Measurements from ENCODE around the gene FHIT. TPM values are rescaled to one million over a fixed set of nuclear protein-coding genes. Genes with fewer than 3 reads are reported as not detected.

The FHIT gene
- total and polyA plus RNA-seq, 10 of the 15 experiments (the other 5 are each of a cell fraction or from before 2014, with no cell fraction given), result 4.2 to 14.9 (median 9.4) TPM

- intact Hi-C loops (cut with micrococcal nuclease; ENCODE audit: unreplicated experiment), result no loop called here
- no peak for ATAC-seq
- in situ Hi-C loops (cut with MboI), result no loop called here
- no peak for TF ChIP-seq JUNB (IDR thresholded peaks at IDR 0.05)
- TF ChIP-seq GABPA (IDR thresholded peaks at IDR 0.05; ENCODE audit: low read depth), result no peak
- no peak for TF ChIP-seq BACH1 (IDR thresholded peaks at IDR 0.05; ENCODE audit: borderline replicate concordance)
- H3K9ac ChIP-seq (ENCODE audit: control insufficient read depth, insufficient read depth, low read length), result no peak overlapping the region
- H3K27me3 ChIP-seq (replicated peaks in 1 of 2; ENCODE audit: control insufficient read depth in 2 of 2, insufficient read depth in 2 of 2, low read length in 1 of 2), result no peaks in the 10 kb centered on the region
- CTCF ChIA-PET, result interaction anchor here (1.1 to 1.5 kb wide), 3 partner anchors 9 to 12 kb away, joined by 3 to 12 read pairs (median 4); no protein-coding TSS in a partner anchor
- no peak overlapping the region for H3K4me2 ChIP-seq (ENCODE audit: control insufficient read depth, insufficient read depth)
- no peak for FAIRE-seq
- POLR2A ChIA-PET, result interaction anchor here (1.0 to 2.7 kb wide), 2 partner anchors 8 to 10 kb away, joined by 4 to 11 read pairs; no protein-coding TSS in a partner anchor
- H3K4me3 ChIP-seq, result no peak overlapping the region
- BruUV-seq (replicated peaks), result no TSS peak
- WGBS (ENCODE audit: insufficient coverage, insufficient replicate concordance, low lambda C conversion rate, missing lambda C conversion rate), result 100% methylated on average over 2 of the region's 2 CpGs
- H3K4me1 ChIP-seq (ENCODE audit: control insufficient read depth, insufficient read depth, low read length), result peaks cover 4% of the 10 kb centered on the region; the same call in 1 of the 2 replicates
- H3K36me3 ChIP-seq (ENCODE audit: control insufficient read depth in 2 of 2, insufficient read depth in 2 of 2, low read length in 1 of 2), result no peaks in the 10 kb centered on the region
- no peaks in the 10 kb centered on the region for H4K20me1 ChIP-seq (ENCODE audit: control insufficient read depth, insufficient read depth)
- peaks cover 8% of the 10 kb centered on the region for H3K79me2 ChIP-seq (ENCODE audit: control insufficient read depth, insufficient read depth, low read length)
- no peak overlapping the region for H2AFZ ChIP-seq (ENCODE audit: control insufficient read depth, low read depth, low read length)
- RAD21 ChIA-PET (ENCODE audit: unreplicated experiment), result no interaction called here
- SMC1A ChIA-PET (ENCODE audit: uncharacterized antibody, unreplicated experiment), result interaction anchor here (0.7 to 5.1 kb wide), 3 partner anchors 11 to 1401 kb away, joined by 3 to 43 read pairs (median 3); no protein-coding TSS in a partner anchor
- H3K27ac ChIP-seq (ENCODE audit: control insufficient read depth, insufficient read depth), result no peak overlapping the region
- H3K9me3 ChIP-seq (replicated peaks; ENCODE audit: control insufficient read depth, insufficient read depth, low read length), result no peaks in the 10 kb centered on the region
- no peak for DNase-seq (ENCODE audit: low read depth, low spot score)
Observed at GRCh38 chr3:61248496-61248895, 2.8 kb downstream of the FHIT start.

GRCh38 chr3:61247191-61247590, 4.1 kb downstream of the FHIT start:
- in situ Hi-C loops (cut with MboI), result no loop called here
- SMC1A ChIA-PET (ENCODE audit: uncharacterized antibody, unreplicated experiment), result interaction anchor here (0.5 to 5.1 kb wide), 3 partner anchors 10 to 303 kb away, joined by 3 to 43 read pairs (median 3); no protein-coding TSS in a partner anchor
- no peak overlapping the region for H2AFZ ChIP-seq (ENCODE audit: control insufficient read depth, low read depth, low read length)
- BruUV-seq (replicated peaks), result no TSS peak
- no peaks in the 10 kb centered on the region for H3K9me3 ChIP-seq (replicated peaks; ENCODE audit: control insufficient read depth, insufficient read depth, low read length)
- DNase-seq (ENCODE audit: low read depth, low spot score), result no peak
- no peaks in the 10 kb centered on the region for H3K27me3 ChIP-seq (replicated peaks in 1 of 2; ENCODE audit: control insufficient read depth in 2 of 2, insufficient read depth in 2 of 2, low read length in 1 of 2)
- FAIRE-seq, result no peak
- no peak overlapping the region for H3K9ac ChIP-seq (ENCODE audit: control insufficient read depth, insufficient read depth, low read length)
- ATAC-seq, result no peak
- CTCF ChIA-PET, result interaction anchor here (0.9 to 1.1 kb wide), 2 partner anchors 8 to 9 kb away, joined by 3 to 4 read pairs; no protein-coding TSS in a partner anchor
- whole genome bisulfite sequencing (ENCODE audit: insufficient coverage, insufficient replicate concordance, low lambda C conversion rate, missing lambda C conversion rate), result 78% methylated on average over 4 of the region's 4 CpGs
- no peak overlapping the region for H3K4me2 ChIP-seq (ENCODE audit: control insufficient read depth, insufficient read depth)
- H3K27ac ChIP-seq (ENCODE audit: control insufficient read depth, insufficient read depth), result no peak overlapping the region
- RAD21 ChIA-PET (ENCODE audit: unreplicated experiment), result interaction anchor here (1.5 kb wide), 1 partner anchor 95 kb away, joined by 4 read pairs; no protein-coding TSS in a partner anchor
- no peaks in the 10 kb centered on the region; the same call in 1 of the 2 replicates for H3K4me1 ChIP-seq (ENCODE audit: control insufficient read depth, insufficient read depth, low read length)
- POLR2A ChIA-PET, result no interaction called here
- peaks cover 8% of the 10 kb centered on the region for H3K79me2 ChIP-seq (ENCODE audit: control insufficient read depth, insufficient read depth, low read length)
- no peaks in the 10 kb centered on the region for H4K20me1 ChIP-seq (ENCODE audit: control insufficient read depth, insufficient read depth)
- H3K4me3 ChIP-seq, result no peak overlapping the region
- TF ChIP-seq E4F1 (IDR thresholded peaks at IDR 0.05; ENCODE audit: borderline replicate concordance, partially characterized antibody) (no peak), EED (IDR thresholded peaks at IDR 0.05; ENCODE audit: low read depth) (no peak), KDM1A (IDR thresholded peaks at IDR 0.05; ENCODE audit: borderline replicate concordance) (no peak), MEF2B (IDR thresholded peaks at IDR 0.05; ENCODE audit: partially characterized antibody, poor library complexity, severe bottlenecking) (no peak), SMC3 (IDR thresholded peaks at IDR 0.05; ENCODE audit: borderline replicate concordance, low read length) (no peak), SUPT20H (IDR thresholded peaks at IDR 0.05; ENCODE audit: borderline replicate concordance, control insufficient read depth, low read depth, low read length) (no peak), RAD51 (IDR thresholded peaks at IDR 0.05) (no peak), IRF4 (IDR thresholded peaks at IDR 0.05; ENCODE audit: low read depth, low read length) (no peak), WRNIP1 (IDR thresholded peaks at IDR 0.05; ENCODE audit: borderline replicate concordance, low read depth, low read length) (no peak), IKZF2 (IDR thresholded peaks at IDR 0.05) (no peak)
- TF ChIP-seq, protein P1, sequence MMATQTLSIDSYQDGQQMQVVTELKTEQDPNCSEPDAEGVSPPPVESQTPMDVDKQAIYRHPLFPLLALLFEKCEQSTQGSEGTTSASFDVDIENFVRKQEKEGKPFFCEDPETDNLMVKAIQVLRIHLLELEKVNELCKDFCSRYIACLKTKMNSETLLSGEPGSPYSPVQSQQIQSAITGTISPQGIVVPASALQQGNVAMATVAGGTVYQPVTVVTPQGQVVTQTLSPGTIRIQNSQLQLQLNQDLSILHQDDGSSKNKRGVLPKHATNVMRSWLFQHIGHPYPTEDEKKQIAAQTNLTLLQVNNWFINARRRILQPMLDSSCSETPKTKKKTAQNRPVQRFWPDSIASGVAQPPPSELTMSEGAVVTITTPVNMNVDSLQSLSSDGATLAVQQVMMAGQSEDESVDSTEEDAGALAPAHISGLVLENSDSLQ (IDR thresholded peaks at IDR 0.05), result no peak
- intact Hi-C loops (cut with micrococcal nuclease; ENCODE audit: unreplicated experiment), result no loop called here
- no peaks in the 10 kb centered on the region for H3K36me3 ChIP-seq (ENCODE audit: control insufficient read depth in 2 of 2, insufficient read depth in 2 of 2, low read length in 1 of 2)
